GM19328 (cell line): ENCODE measurements around the gene CRELD1.

Experiments
- ATAC-seq: cut with Tn5 transposase; IDR thresholded peaks from one replicate; pipeline ENCODE4 v1.9.1; 2021; ENCODE audit warnings: mild to moderate bottlenecking, moderate library complexity; ENCODE audit not compliant: unreplicated experiment

The CRELD1 gene

GRCh38 chr3:9903238-9903624 lies 30.4 kb upstream of the CRELD1 start:
- no peak for ATAC-seq

- ATAC-seq, result no peak
Observed at GRCh38 chr3:9903904-9904303, 29.7 kb upstream of the CRELD1 start.

GRCh38 chr3:9906480-9906879 lies 27.2 kb upstream of the CRELD1 start:
- no peak for ATAC-seq

GRCh38 chr3:9908286-9908685 lies 25.3 kb upstream of the CRELD1 start:
- no peak for ATAC-seq

- ATAC-seq, result no peak
Observed at GRCh38 chr3:9909221-9910013, 24.2 kb upstream of the CRELD1 start.

- ATAC-seq, result no peak
Observed at GRCh38 chr3:9911863-9912262, 21.8 kb upstream of the CRELD1 start.

- no peak for ATAC-seq
Observed at GRCh38 chr3:9912294-9912935, 21.2 kb upstream of the CRELD1 start.

GRCh38 chr3:9913601-9914000 lies 20.0 kb upstream of the CRELD1 start:
- no peak for ATAC-seq

GRCh38 chr3:9914011-9914410 lies 19.6 kb upstream of the CRELD1 start:
- ATAC-seq, result no peak

- ATAC-seq, result no peak
Observed at GRCh38 chr3:9914559-9915253, 18.9 kb upstream of the CRELD1 start.

GRCh38 chr3:9915254-9916141 lies 18.1 kb upstream of the CRELD1 start:
- no peak for ATAC-seq

GRCh38 chr3:9916346-9916733 lies 17.3 kb upstream of the CRELD1 start:
- no peak for ATAC-seq

- no peak for ATAC-seq
Observed at GRCh38 chr3:9916734-9917680, 16.6 kb upstream of the CRELD1 start, which contains the start of gene IL17RC. Gene IL17RC (plus strand): TSS chr3:9917098. CDS start chr3:9917316, 218 bp downstream.

GRCh38 chr3:9917820-9918219 lies 15.8 kb upstream of the CRELD1 start:
- ATAC-seq, result no peak

GRCh38 chr3:9918261-9919038 lies 15.2 kb upstream of the CRELD1 start:
- ATAC-seq, result no peak

GRCh38 chr3:9928158-9928557 lies 5.5 kb upstream of the CRELD1 start:
- ATAC-seq, result no peak

GRCh38 chr3:9930804-9931418 lies 2.7 kb upstream of the CRELD1 start:
- ATAC-seq, result no peak

GRCh38 chr3:9932535-9932842 lies 1.1 kb upstream of the CRELD1 start:
- ATAC-seq, result no peak
